HEK293 (cell line): ENCODE data around the gene MOGAT3.

Experiments used
- RBAK ChIP-seq: fragments of 450-650 bp; formaldehyde crosslinking; IDR thresholded peaks from 2 replicates; pipeline ENCODE4 v1.5.1; 2016; ENCODE audit warnings: missing biosample characterization, missing genetic modification characterization
- ZBTB26 ChIP-seq: fragments of 450-650 bp; formaldehyde crosslinking; optimal IDR thresholded peaks from 2 replicates; pipeline ENCODE3; 2016; ENCODE audit warnings: missing biosample characterization, mild to moderate bottlenecking, missing genetic modification characterization
- ZNF248 ChIP-seq: fragments of 450-650 bp; formaldehyde crosslinking; IDR thresholded peaks from 2 replicates; pipeline ENCODE4 v1.5.1; 2017; ENCODE audit warnings: missing biosample characterization, missing genetic modification characterization
- ZNF48 ChIP-seq: fragments of 450-650 bp; formaldehyde crosslinking; IDR thresholded peaks from 2 replicates; pipeline ENCODE4 v1.5.1; 2016; ENCODE audit warnings: missing biosample characterization, missing genetic modification characterization
- TF ChIP-seq, protein P1 (sequence below): fragments of 450-650 bp; formaldehyde crosslinking; IDR thresholded peaks from 2 replicates; pipeline ENCODE4 v1.5.1; 2016; ENCODE audit warnings: missing biosample characterization, missing genetic modification characterization

DNA sequence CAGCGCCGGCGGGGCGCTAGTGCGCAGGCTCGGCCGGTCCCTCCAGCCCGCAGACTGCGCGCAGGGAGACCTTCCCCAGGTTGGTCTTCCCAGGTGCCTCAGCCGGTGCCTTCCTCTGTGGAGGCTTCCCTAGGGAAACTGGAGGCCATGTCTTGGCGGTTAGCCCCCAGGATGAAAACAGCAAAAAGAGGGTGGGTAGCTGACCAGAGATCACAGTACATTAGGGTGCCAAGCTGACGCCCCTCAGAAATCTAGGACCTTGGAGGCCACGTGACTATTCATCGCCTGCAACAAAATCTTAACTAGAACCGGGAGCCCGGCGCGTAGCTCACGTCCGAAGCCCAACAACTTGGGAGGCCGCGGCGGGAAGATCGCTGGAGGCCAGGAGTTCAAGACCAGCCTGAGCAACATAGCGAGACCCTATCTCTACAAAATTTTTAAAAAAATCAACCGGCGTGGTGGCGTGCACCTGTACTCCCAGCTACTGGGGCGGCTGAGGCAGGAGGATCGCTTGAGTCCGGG is 44.4 kb upstream of the MOGAT3 start:
- no peak for TF ChIP-seq ZNF48 (tag by site-specific recombination)
- TF ChIP-seq ZBTB26 (tag by site-specific recombination), result no peak
- no peak for TF ChIP-seq ZNF248 (tag by site-specific recombination)
- TF ChIP-seq, protein P1, sequence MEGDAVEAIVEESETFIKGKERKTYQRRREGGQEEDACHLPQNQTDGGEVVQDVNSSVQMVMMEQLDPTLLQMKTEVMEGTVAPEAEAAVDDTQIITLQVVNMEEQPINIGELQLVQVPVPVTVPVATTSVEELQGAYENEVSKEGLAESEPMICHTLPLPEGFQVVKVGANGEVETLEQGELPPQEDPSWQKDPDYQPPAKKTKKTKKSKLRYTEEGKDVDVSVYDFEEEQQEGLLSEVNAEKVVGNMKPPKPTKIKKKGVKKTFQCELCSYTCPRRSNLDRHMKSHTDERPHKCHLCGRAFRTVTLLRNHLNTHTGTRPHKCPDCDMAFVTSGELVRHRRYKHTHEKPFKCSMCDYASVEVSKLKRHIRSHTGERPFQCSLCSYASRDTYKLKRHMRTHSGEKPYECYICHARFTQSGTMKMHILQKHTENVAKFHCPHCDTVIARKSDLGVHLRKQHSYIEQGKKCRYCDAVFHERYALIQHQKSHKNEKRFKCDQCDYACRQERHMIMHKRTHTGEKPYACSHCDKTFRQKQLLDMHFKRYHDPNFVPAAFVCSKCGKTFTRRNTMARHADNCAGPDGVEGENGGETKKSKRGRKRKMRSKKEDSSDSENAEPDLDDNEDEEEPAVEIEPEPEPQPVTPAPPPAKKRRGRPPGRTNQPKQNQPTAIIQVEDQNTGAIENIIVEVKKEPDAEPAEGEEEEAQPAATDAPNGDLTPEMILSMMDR (tag by site-specific recombination), result no peak
- TF ChIP-seq RBAK (tag by site-specific recombination), result no peak
